Astrocyte (in vitro differentiated cells and primary cell): Measurements from ENCODE around the gene CEP89. TPM values are rescaled to one million over a fixed set of nuclear protein-coding genes. Genes with fewer than 3 reads are reported as not detected.
"Not testable (repeated sequence)": the region's sequence is repeated elsewhere in the genome, so short reads cannot be mapped to it uniquely, and the experiment has no call there.

Source experiments
- DNase-seq: peaks from one replicate; pipeline ENCODE4 v3.0.0-alpha.2; 2010; ENCODE audit warnings: low read depth
- FAIRE-seq: peaks from 2 replicates; lab custom pipeline; 2011; peaks lifted over from hg19 to GRCh38; lab: Jason Lieb, UNC
- H2AFZ ChIP-seq: 2 replicates; pipeline ENCODE4 v1.6.0; 2012; ENCODE audit warnings: low read depth, low read length, inconsistent platforms
- H3K27ac ChIP-seq: 2 replicates; pipeline ENCODE4 v1.5.1; 2011; ENCODE audit warnings: low read depth, low read length, inconsistent platforms
- H3K27me3 ChIP-seq: 2 replicates; pipeline ENCODE4 v1.6.0; 2011; ENCODE audit warnings: low read length, inconsistent platforms; ENCODE audit not compliant: insufficient read depth
- H3K36me3 ChIP-seq: 2 replicates; pipeline ENCODE4 v1.5.1; 2011; ENCODE audit warnings: low read length, inconsistent platforms; ENCODE audit not compliant: insufficient read depth
- H3K4me1 ChIP-seq: 2 replicates; pipeline ENCODE4 v1.5.1; 2011; ENCODE audit warnings: low read length, inconsistent platforms; ENCODE audit not compliant: insufficient read depth
- H3K4me2 ChIP-seq: 2 replicates; pipeline ENCODE4 v1.6.0; 2012; ENCODE audit warnings: low read length, inconsistent platforms
- H3K4me3 ChIP-seq: 2 replicates; pipeline ENCODE4 v1.5.1; 2011; ENCODE audit warnings: low read depth, mild to moderate bottlenecking, low read length, inconsistent platforms; ENCODE audit not compliant: insufficient read depth
- H3K79me2 ChIP-seq: 2 replicates; pipeline ENCODE4 v1.6.0; 2012; ENCODE audit warnings: mild to moderate bottlenecking, low read length, inconsistent platforms; ENCODE audit not compliant: insufficient read depth
- H3K9ac ChIP-seq: 2 replicates; pipeline ENCODE4 v1.6.0; 2012; ENCODE audit warnings: mild to moderate bottlenecking, low read length, inconsistent platforms
- H3K9me3 ChIP-seq: 2 replicates; pipeline ENCODE4 v1.5.1; 2012; ENCODE audit warnings: low read depth, mild to moderate bottlenecking, low read length, inconsistent platforms; ENCODE audit not compliant: insufficient read depth
- H4K20me1 ChIP-seq: 2 replicates; pipeline ENCODE4 v1.6.0; 2012; ENCODE audit warnings: low read length, inconsistent platforms; ENCODE audit not compliant: insufficient read depth
- H3K27ac Mint-ChIP-seq: one replicate; pipeline ENCODE4 v1.8.0; 2021; ENCODE audit warnings: mild to moderate bottlenecking, mixed read lengths; ENCODE audit not compliant: unreplicated experiment
- H3K27me3 Mint-ChIP-seq: one replicate; pipeline ENCODE4 v1.8.0; 2021; ENCODE audit warnings: low read depth, mixed read lengths; ENCODE audit not compliant: unreplicated experiment
- H3K36me3 Mint-ChIP-seq: one replicate; pipeline ENCODE4 v1.8.0; 2021; ENCODE audit warnings: low read depth, mixed read lengths; ENCODE audit not compliant: unreplicated experiment
- H3K4me1 Mint-ChIP-seq: one replicate; pipeline ENCODE4 v1.8.0; 2021; ENCODE audit warnings: low read depth, mixed read lengths; ENCODE audit not compliant: unreplicated experiment
- H3K4me3 Mint-ChIP-seq: one replicate; pipeline ENCODE4 v1.8.0; 2021; ENCODE audit warnings: mild to moderate bottlenecking, moderate library complexity, mixed read lengths; ENCODE audit not compliant: unreplicated experiment
- H3K9me3 Mint-ChIP-seq: one replicate; pipeline ENCODE4 v1.8.0; 2021; ENCODE audit warnings: mild to moderate bottlenecking, mixed read lengths; ENCODE audit not compliant: unreplicated experiment
- EZH2 ChIP-seq: IDR thresholded peaks from 2 replicates; pipeline ENCODE4 v1.6.1; 2012; ENCODE audit warnings: mild to moderate bottlenecking, low read length, inconsistent platforms; ENCODE audit not compliant: insufficient read depth
- total RNA-seq: library from RNA; stranded (reverse); gene quantifications from 2 replicates; pipeline ENCODE4 v1.2.1, GENCODE V29; 2021
- TF ChIP-seq, protein P1 (sequence below): IDR thresholded peaks from 2 replicates; pipeline ENCODE4 v1.5.1; 2011; ENCODE audit warnings: low read depth, mild to moderate bottlenecking, inconsistent platforms, low read length, moderate library complexity; ENCODE audit not compliant: insufficient read depth

Gene CEP89
- total RNA-seq, 1 donor from 2014 or later, result 28.3 TPM

DNA sequence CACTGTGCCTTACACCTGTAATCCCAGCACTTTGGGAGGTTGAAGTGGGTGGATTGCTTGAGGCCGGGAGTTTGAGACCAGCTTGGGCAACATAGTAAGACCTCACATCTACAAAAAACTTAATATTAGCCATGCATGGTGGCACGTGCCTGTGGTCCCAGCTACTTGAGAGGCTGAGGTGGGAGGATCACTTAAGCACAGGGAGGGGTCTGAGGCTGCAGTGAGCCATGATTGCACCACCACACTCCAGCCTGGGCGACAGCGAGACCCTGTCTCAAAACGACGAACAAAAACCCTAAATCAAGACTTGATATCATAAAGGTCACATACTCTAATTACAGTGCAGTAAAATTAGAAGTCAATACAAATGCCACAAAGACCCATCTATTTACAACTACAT is 119.5 kb downstream of the CEP89 start:
- no peak for TF ChIP-seq EZH2
- TF ChIP-seq, protein P1, sequence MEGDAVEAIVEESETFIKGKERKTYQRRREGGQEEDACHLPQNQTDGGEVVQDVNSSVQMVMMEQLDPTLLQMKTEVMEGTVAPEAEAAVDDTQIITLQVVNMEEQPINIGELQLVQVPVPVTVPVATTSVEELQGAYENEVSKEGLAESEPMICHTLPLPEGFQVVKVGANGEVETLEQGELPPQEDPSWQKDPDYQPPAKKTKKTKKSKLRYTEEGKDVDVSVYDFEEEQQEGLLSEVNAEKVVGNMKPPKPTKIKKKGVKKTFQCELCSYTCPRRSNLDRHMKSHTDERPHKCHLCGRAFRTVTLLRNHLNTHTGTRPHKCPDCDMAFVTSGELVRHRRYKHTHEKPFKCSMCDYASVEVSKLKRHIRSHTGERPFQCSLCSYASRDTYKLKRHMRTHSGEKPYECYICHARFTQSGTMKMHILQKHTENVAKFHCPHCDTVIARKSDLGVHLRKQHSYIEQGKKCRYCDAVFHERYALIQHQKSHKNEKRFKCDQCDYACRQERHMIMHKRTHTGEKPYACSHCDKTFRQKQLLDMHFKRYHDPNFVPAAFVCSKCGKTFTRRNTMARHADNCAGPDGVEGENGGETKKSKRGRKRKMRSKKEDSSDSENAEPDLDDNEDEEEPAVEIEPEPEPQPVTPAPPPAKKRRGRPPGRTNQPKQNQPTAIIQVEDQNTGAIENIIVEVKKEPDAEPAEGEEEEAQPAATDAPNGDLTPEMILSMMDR, result no peak
- Mint-ChIP-seq H3K36me3 (peaks cover 4% of the 10 kb centered on the region), H3K4me3 (no peak overlapping the region), H3K27ac (no peak overlapping the region), H3K9me3 (no peaks in the 10 kb centered on the region), H3K27me3 (peaks cover 3% of the 10 kb centered on the region), H3K4me1 (no peaks in the 10 kb centered on the region)
- Histone ChIP-seq H3K79me2 (no peaks in the 10 kb centered on the region), H3K27me3 (no peaks in the 10 kb centered on the region), H3K9ac (no peak overlapping the region), H3K4me3 (no peak overlapping the region), H3K4me2 (no peak overlapping the region), H2AFZ (no peak overlapping the region), H4K20me1 (no peaks in the 10 kb centered on the region), H3K9me3 (no peaks in the 10 kb centered on the region), H3K4me1 (no peaks in the 10 kb centered on the region), H3K27ac (no peak overlapping the region), H3K36me3 (no peaks in the 10 kb centered on the region)
- no peak for DNase-seq
- FAIRE-seq, result no peak

DNA sequence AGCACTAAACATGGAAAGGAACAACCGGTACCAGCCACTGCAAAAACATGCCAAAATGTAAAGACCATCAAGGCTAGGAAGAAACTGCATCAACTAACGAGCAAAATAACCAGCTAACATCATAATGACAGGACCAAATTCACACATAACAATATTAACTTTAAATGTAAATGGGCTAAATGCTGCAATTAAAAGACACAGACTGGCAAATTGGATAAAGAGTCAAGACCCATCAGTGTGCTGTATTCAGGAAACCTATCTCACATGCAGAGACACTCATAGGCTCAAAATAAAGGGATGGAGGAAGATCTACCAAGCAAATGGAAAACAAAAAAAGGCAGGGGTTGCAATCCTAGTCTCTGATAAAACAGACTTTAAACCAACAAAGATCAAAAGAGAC is 123.7 kb downstream of the CEP89 start:
- H3K27me3 Mint-ChIP-seq, H3K27ac ChIP-seq, H3K9me3 Mint-ChIP-seq, H3K79me2 ChIP-seq, H2AFZ ChIP-seq, H3K36me3 ChIP-seq, H3K4me1 Mint-ChIP-seq, H3K4me2 ChIP-seq, H4K20me1 ChIP-seq, H3K27ac Mint-ChIP-seq, H3K4me3 Mint-ChIP-seq, H3K36me3 Mint-ChIP-seq, H3K9me3 ChIP-seq, H3K9ac ChIP-seq, FAIRE-seq, H3K4me3 ChIP-seq, H3K4me1 ChIP-seq, DNase-seq, H3K27me3 ChIP-seq: not testable (repeated sequence)

DNA sequence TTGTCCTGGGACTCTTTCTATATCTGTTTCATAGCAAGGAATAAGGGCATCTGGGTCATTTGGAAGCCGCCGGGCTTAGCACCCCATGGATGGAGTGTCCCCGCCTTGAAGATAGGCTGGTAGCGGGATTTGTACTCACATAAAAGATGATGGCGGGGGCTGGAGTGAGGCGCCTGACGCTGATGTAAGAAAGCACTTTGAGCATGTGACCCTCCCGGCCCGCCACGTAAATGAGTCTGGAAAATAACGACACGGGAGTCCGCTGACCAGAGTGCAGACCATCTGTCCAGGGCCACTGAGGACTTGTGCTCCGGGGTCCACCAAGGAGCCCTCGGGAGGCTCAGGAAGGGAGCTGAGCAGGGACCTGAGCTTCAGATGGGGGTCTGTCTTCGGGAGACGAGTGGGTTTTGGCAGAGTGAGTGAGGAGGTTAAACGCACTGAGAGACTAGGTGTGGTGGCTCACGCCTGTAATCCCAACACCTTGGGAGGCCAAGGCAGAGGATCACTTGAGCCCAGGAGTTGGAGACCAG is 128.0 kb downstream of the CEP89 start:
- Mint-ChIP-seq H3K27me3 (peaks cover 3% of the 10 kb centered on the region), H3K9me3 (peaks cover 17% of the 10 kb centered on the region), H3K27ac (no peak overlapping the region), H3K4me3 (no peak overlapping the region), H3K36me3 (peaks cover 6% of the 10 kb centered on the region), H3K4me1 (no peaks in the 10 kb centered on the region)
- no peak for FAIRE-seq
- Histone ChIP-seq H2AFZ (no peak overlapping the region), H3K4me1 (no peaks in the 10 kb centered on the region), H3K4me2 (no peak overlapping the region), H4K20me1 (no peaks in the 10 kb centered on the region), H3K9ac (no peak overlapping the region), H3K27me3 (no peaks in the 10 kb centered on the region), H3K9me3 (no peaks in the 10 kb centered on the region), H3K79me2 (no peaks in the 10 kb centered on the region), H3K27ac (no peak overlapping the region), H3K36me3 (no peaks in the 10 kb centered on the region), H3K4me3 (no peak overlapping the region)
- DNase-seq, result no peak
- TF ChIP-seq EZH2, result no peak
- TF ChIP-seq, protein P1, result no peak
